Effector CD4-positive, alpha-beta T cell (primary cell): Measurements from ENCODE around the gene RMP24.
"Not testable (repeated sequence)": the region's sequence is repeated elsewhere in the genome, so short reads cannot be mapped to it uniquely, and the experiment has no call there.

Experiments
- DNase-seq: peaks from one replicate; pipeline ENCODE4 v3.0.0-alpha.2; 2020

The RMP24 gene

GRCh38 chr18:35968278-35968880 is 4.1 kb upstream of the RMP24 start:
- DNase-seq: no peak

GRCh38 chr18:35969676-35970075 is 2.8 kb upstream of the RMP24 start:
- DNase-seq: no peak

GRCh38 chr18:35971661-35972196 is 750 bp upstream of the RMP24 start:
- no peak for DNase-seq

- no peak for DNase-seq
Measured at GRCh38 chr18:35973650-35974049, 1.2 kb downstream of the RMP24 start.

- DNase-seq: no peak
Measured at GRCh38 chr18:35974181-35974580, 1.7 kb downstream of the RMP24 start.

- DNase-seq: no peak
Measured at GRCh38 chr18:35979112-35979511, 6.6 kb downstream of the RMP24 start.

GRCh38 chr18:35982409-35983114 is 10.1 kb downstream of the RMP24 start:
- DNase-seq: no peak

GRCh38 chr18:35983147-35983546 is 10.7 kb downstream of the RMP24 start:
- DNase-seq: no peak

GRCh38 chr18:35983818-35984217 is 11.3 kb downstream of the RMP24 start:
- no peak for DNase-seq

- DNase-seq: no peak
Measured at GRCh38 chr18:35991696-35992095, 19.2 kb downstream of the RMP24 start.

- DNase-seq: no peak
Measured at GRCh38 chr18:35993013-35993412, 20.5 kb downstream of the RMP24 start.

GRCh38 chr18:35998967-35999366 is 26.5 kb downstream of the RMP24 start:
- DNase-seq: no peak

- no peak for DNase-seq
Measured at GRCh38 chr18:35999925-36000324, 27.4 kb downstream of the RMP24 start.

GRCh38 chr18:36006997-36007396 is 34.5 kb downstream of the RMP24 start:
- no peak for DNase-seq

GRCh38 chr18:36009214-36009613 is 36.7 kb downstream of the RMP24 start:
- DNase-seq: no peak

- no peak for DNase-seq
Measured at GRCh38 chr18:36012891-36013290, 40.4 kb downstream of the RMP24 start.

- no peak for DNase-seq
Measured at GRCh38 chr18:36015629-36016028, 43.1 kb downstream of the RMP24 start.

- no peak for DNase-seq
Measured at GRCh38 chr18:36017232-36017631, 44.8 kb downstream of the RMP24 start.

GRCh38 chr18:36020174-36020711 is 47.8 kb downstream of the RMP24 start:
- DNase-seq: no peak

GRCh38 chr18:36023336-36023735 is 50.9 kb downstream of the RMP24 start:
- DNase-seq: no peak

GRCh38 chr18:36024241-36024640 is 51.8 kb downstream of the RMP24 start:
- not testable (repeated sequence) for DNase-seq

GRCh38 chr18:36025025-36025424 is 52.5 kb downstream of the RMP24 start:
- DNase-seq: no peak

- DNase-seq: no peak
Measured at GRCh38 chr18:36028859-36029258, 56.4 kb downstream of the RMP24 start.
